Measurements from ENCODE around the gene TBC1D3E.
"Not testable (repeated sequence)": the region's sequence is repeated elsewhere in the genome, so short reads cannot be mapped to it uniquely, and the experiment has no call there.

TBC1D3E gene

DNA sequence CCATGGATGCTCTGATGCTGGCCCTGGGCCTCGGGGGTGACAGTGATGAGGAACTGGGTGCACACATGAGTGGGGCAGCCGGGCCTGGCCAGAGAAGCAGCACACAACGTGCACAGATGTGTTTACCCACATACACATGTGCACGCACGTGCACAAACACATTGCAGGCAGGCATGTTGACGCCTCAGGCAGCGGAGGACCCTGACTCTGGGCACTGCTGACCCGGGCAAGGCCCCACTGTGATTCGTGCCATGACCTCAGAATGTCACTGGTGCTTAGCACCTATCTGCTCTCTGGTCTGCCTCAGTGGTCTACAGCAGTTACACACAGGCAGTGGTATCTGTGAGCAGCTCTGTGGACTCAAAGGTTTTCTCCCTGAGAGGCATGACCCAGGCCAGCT is at the start of gene TBC1D3E:
TBC1D3E (plus strand) TSS at position 301 of the 400 bp plus-strand sequence. CDS start 1,545 bp downstream, outside the sequence.
- not testable (repeated sequence) for H3K79me2 ChIP-seq (ENCODE audit: low read length); H3K27me3 ChIP-seq (ENCODE audit: low read depth, low read length); H3K9ac ChIP-seq (ENCODE audit: low read length); H3K4me3 ChIP-seq (ENCODE audit: low read length); H3K4me1 ChIP-seq (ENCODE audit: low read length); H3K36me3 ChIP-seq (replicated peaks; ENCODE audit: low read depth, low read length); H3K27ac ChIP-seq (ENCODE audit: low read length); H2AFZ ChIP-seq (ENCODE audit: low read depth, low read length); H3K9me3 ChIP-seq (ENCODE audit: insufficient read depth, low read length); H4K20me1 ChIP-seq (ENCODE audit: insufficient read depth, low read length); H3K4me2 ChIP-seq (ENCODE audit: low read length)

DNA sequence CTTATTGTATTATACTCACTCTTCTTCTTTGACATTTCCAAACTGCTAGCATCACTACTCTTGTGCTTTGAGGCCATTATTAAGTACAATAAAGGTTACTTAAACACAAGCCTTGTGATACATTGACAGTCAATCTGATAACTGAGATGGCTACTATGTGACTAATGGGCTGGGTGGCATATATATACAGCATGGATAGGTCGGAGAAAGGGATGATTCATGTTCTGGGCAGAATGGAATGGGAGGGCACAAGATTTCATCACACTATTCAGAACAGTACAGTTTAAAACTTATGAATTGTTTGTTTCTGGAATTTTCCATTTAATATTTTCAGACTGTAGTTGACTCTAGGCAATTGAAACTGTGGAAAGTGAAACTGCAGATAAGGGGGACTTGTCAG is 40.4 kb upstream of the TBC1D3E start:
- not testable (repeated sequence) for H3K9me3 ChIP-seq (ENCODE audit: insufficient read depth, low read length); H3K79me2 ChIP-seq (ENCODE audit: low read length); H4K20me1 ChIP-seq (ENCODE audit: insufficient read depth, low read length); H3K4me2 ChIP-seq (ENCODE audit: low read length); H3K4me1 ChIP-seq (ENCODE audit: low read length); H3K9ac ChIP-seq (ENCODE audit: low read length); H3K36me3 ChIP-seq (replicated peaks; ENCODE audit: low read depth, low read length); H3K27ac ChIP-seq (ENCODE audit: low read length); H2AFZ ChIP-seq (ENCODE audit: low read depth, low read length); H3K4me3 ChIP-seq (ENCODE audit: low read length); H3K27me3 ChIP-seq (ENCODE audit: low read depth, low read length)

DNA sequence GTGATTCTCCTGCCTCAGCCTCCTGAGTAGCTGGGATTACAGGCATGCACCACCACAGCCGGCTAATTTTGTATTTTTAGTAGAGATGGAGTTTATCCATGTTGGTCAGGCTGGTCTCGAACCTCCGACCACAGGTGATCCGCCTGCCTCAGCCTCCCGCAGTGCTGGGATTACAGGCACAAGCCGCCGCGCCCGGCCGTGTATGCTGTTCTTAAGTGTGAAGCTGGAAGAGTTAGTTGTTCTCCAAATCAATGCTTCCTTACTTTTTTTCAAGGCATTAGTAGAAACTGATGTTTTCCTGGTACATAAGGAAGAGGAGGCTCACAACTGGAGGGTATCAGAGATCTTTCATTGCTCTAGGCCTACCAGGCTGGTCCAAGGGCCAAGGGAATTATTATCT is 39.6 kb upstream of the TBC1D3E start:
- H3K9ac ChIP-seq (ENCODE audit: low read length); H3K27ac ChIP-seq (ENCODE audit: low read length); H3K4me1 ChIP-seq (ENCODE audit: low read length); H3K4me2 ChIP-seq (ENCODE audit: low read length); H4K20me1 ChIP-seq (ENCODE audit: insufficient read depth, low read length); H3K79me2 ChIP-seq (ENCODE audit: low read length); H3K36me3 ChIP-seq (replicated peaks; ENCODE audit: low read depth, low read length); H3K9me3 ChIP-seq (ENCODE audit: insufficient read depth, low read length); H3K4me3 ChIP-seq (ENCODE audit: low read length); H2AFZ ChIP-seq (ENCODE audit: low read depth, low read length); H3K27me3 ChIP-seq (ENCODE audit: low read depth, low read length): not testable (repeated sequence)

DNA sequence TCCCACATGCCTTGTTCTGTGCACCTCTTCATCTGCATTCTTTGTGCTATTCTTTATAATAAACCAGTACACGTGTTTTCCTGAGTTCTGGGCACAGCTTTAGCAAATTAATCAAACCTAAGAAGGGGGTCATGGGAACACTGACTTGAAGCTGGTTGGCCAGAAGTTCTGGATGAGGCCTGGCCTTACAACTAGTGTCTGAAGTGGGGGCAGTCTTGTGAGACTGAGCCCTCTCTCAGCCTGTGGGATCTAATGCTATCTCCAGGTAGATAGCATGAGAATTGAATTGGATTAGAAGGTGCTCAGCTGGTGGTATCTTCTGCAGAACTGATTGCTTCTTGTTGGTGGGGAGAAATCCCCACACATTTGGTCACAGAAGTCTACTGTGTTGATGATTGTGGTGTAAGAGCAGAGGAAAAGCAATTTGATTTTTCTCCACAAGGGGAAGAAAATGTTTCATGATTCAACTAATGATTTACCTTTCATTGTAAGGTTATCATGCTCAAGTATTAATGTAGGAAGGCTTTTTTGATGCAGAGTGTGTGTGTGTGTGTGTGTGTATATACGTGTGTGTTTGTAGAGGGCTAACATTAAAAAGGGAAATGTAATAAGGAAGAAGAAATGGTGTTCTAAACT is 33.6 kb upstream of the TBC1D3E start:
- not testable (repeated sequence) for H3K9ac ChIP-seq (ENCODE audit: low read length); H3K9me3 ChIP-seq (ENCODE audit: insufficient read depth, low read length); H3K4me3 ChIP-seq (ENCODE audit: low read length); H3K27ac ChIP-seq (ENCODE audit: low read length); H3K27me3 ChIP-seq (ENCODE audit: low read depth, low read length); H3K79me2 ChIP-seq (ENCODE audit: low read length); H2AFZ ChIP-seq (ENCODE audit: low read depth, low read length); H4K20me1 ChIP-seq (ENCODE audit: insufficient read depth, low read length); H3K4me1 ChIP-seq (ENCODE audit: low read length); H3K4me2 ChIP-seq (ENCODE audit: low read length); H3K36me3 ChIP-seq (replicated peaks; ENCODE audit: low read depth, low read length)

DNA sequence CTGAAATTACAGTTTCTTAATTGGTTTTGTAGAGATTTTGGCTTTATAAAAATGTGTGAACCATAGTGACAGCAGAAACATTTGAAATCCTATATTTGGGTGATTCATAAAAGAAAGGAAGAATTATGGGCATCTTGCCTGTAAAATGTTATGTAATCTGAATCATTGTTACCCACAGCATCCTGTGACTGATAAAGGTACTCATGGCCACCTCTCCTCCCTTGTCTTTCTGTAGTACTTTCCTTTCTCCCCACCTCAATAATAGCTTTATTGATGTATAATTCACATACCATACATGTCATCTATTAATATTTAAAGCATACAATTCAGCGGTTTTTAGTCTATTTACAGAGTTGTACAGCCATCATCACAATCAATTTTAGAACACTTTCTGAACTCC is 28.5 kb upstream of the TBC1D3E start:
- H3K36me3 ChIP-seq (replicated peaks; ENCODE audit: low read depth, low read length); H3K79me2 ChIP-seq (ENCODE audit: low read length); H2AFZ ChIP-seq (ENCODE audit: low read depth, low read length); H3K4me1 ChIP-seq (ENCODE audit: low read length); H3K9ac ChIP-seq (ENCODE audit: low read length); H3K27me3 ChIP-seq (ENCODE audit: low read depth, low read length); H3K4me2 ChIP-seq (ENCODE audit: low read length); H4K20me1 ChIP-seq (ENCODE audit: insufficient read depth, low read length); H3K4me3 ChIP-seq (ENCODE audit: low read length); H3K27ac ChIP-seq (ENCODE audit: low read length); H3K9me3 ChIP-seq (ENCODE audit: insufficient read depth, low read length): not testable (repeated sequence)

DNA sequence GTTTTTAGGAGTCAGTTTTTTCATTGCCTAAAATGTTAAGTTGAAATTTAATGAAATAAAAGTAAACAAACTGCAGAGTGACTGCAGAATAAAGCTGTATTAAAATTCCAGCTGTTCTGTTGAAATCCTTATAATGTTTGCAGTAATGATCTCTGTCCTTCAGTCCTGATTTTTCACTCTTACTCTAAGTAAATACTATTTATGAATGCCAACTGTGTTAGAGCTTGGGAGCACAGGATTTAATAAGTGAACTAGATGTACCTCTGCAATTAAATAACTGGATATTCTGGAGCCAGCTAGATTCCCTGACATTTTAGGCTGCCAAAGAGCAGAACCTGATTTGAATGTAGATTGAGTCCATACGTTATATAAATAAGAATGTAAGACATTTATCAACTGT is 7.9 kb upstream of the TBC1D3E start:
- H3K4me3 ChIP-seq (ENCODE audit: low read length); H3K4me1 ChIP-seq (ENCODE audit: low read length); H3K79me2 ChIP-seq (ENCODE audit: low read length); H3K36me3 ChIP-seq (replicated peaks; ENCODE audit: low read depth, low read length); H4K20me1 ChIP-seq (ENCODE audit: insufficient read depth, low read length); H3K4me2 ChIP-seq (ENCODE audit: low read length); H2AFZ ChIP-seq (ENCODE audit: low read depth, low read length); H3K27me3 ChIP-seq (ENCODE audit: low read depth, low read length); H3K9ac ChIP-seq (ENCODE audit: low read length); H3K9me3 ChIP-seq (ENCODE audit: insufficient read depth, low read length); H3K27ac ChIP-seq (ENCODE audit: low read length): not testable (repeated sequence)

GRCh38 chr17:38134860-38135259 is 7.1 kb downstream of the TBC1D3E start:
- H3K9me3 ChIP-seq (ENCODE audit: insufficient read depth, low read length); H3K4me2 ChIP-seq (ENCODE audit: low read length); H3K79me2 ChIP-seq (ENCODE audit: low read length); H3K4me1 ChIP-seq (ENCODE audit: low read length); H3K9ac ChIP-seq (ENCODE audit: low read length); H3K27ac ChIP-seq (ENCODE audit: low read length); H3K4me3 ChIP-seq (ENCODE audit: low read length); H3K36me3 ChIP-seq (replicated peaks; ENCODE audit: low read depth, low read length); H2AFZ ChIP-seq (ENCODE audit: low read depth, low read length); H3K27me3 ChIP-seq (ENCODE audit: low read depth, low read length); H4K20me1 ChIP-seq (ENCODE audit: insufficient read depth, low read length): not testable (repeated sequence)
